ENCODE data around the gene ECHDC3.

DNA sequence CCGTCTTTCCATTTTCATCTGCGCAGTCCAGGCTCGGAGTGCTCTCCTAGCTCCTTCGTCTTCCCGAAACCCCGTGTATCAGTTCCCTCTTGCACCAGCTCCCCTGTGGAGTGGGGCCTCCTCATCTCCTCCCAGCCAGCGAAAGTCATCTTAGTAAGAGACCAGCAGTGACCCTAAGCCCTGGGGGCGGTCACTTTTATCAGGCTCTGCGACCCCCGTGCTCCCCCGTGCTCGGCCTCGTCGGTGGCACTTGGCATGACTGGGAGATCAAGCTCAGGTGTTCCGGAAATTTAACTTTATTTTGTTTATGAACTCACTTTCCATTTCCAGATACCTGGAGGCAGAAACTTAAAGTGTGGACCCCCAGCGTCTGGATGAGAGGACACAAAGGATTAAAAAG lies 574 bp upstream of the ECHDC3 start:
- TF ChIP-seq, protein P1, sequence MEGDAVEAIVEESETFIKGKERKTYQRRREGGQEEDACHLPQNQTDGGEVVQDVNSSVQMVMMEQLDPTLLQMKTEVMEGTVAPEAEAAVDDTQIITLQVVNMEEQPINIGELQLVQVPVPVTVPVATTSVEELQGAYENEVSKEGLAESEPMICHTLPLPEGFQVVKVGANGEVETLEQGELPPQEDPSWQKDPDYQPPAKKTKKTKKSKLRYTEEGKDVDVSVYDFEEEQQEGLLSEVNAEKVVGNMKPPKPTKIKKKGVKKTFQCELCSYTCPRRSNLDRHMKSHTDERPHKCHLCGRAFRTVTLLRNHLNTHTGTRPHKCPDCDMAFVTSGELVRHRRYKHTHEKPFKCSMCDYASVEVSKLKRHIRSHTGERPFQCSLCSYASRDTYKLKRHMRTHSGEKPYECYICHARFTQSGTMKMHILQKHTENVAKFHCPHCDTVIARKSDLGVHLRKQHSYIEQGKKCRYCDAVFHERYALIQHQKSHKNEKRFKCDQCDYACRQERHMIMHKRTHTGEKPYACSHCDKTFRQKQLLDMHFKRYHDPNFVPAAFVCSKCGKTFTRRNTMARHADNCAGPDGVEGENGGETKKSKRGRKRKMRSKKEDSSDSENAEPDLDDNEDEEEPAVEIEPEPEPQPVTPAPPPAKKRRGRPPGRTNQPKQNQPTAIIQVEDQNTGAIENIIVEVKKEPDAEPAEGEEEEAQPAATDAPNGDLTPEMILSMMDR (IDR thresholded peaks at IDR 0.05): no peak
- TF ChIP-seq POLR2A (IDR thresholded peaks at IDR 0.05; ENCODE audit: low read depth): no peak
- no peak for TF ChIP-seq POLR2AphosphoS5 (IDR thresholded peaks at IDR 0.05)

All from esophagus muscularis mucosa (tissue), 3 donors.